GM12878 (cell line): Measurements from ENCODE around the gene PCDHGA1.

Experiments used
- CTCF ChIP-seq, 3 experiments: IDR thresholded peaks in 2 of 3; conservative IDR thresholded peaks in 1 of 3; 2 replicates each; pipeline ENCODE4 v1.5.1; 2011; ENCODE audit warnings: low read depth in 3 of 3, low read length in 3 of 3, mild to moderate bottlenecking in 3 of 3, control low read depth in 2 of 3, moderate library complexity in 2 of 3, inconsistent platforms in 1 of 3, mixed read lengths in 1 of 3; ENCODE audit not compliant: control insufficient read depth in 2 of 3, insufficient read depth in 1 of 3; ENCODE audit errors: extremely low read depth in 1 of 3
- EP300 ChIP-seq, 2 experiments: fragments of 150-350 bp in 1 of 2; IDR thresholded peaks; 2 replicates each; pipeline ENCODE4 v1.6.1; 2011 to 2012; ENCODE audit warnings: low read depth in 2 of 2, low read length in 2 of 2, borderline replicate concordance in 1 of 2, improper control_type of control experiment in 1 of 2, inconsistent platforms in 1 of 2; ENCODE audit not compliant: control insufficient read depth in 1 of 2
- SPI1 ChIP-seq: IDR thresholded peaks from 2 replicates; pipeline ENCODE4 v1.6.1; 2011; ENCODE audit warnings: low read depth, mild to moderate bottlenecking, low read length, moderate library complexity, borderline replicate concordance; ENCODE audit not compliant: insufficient read depth
- TAF1 ChIP-seq: IDR thresholded peaks from 2 replicates; pipeline ENCODE4 v1.6.1; 2011; ENCODE audit warnings: mild to moderate bottlenecking, low read depth, low read length, borderline replicate concordance
- ZNF384 ChIP-seq: IDR thresholded peaks from 2 replicates; pipeline ENCODE4 v1.6.1; 2012; ENCODE audit warnings: low read depth, mild to moderate bottlenecking, low read length, improper control_type of control experiment, borderline replicate concordance

GRCh38 chr5:141475625-141476131 lies 145.4 kb downstream of the PCDHGA1 start, which contains the start of gene PCDHGC3:
- TF ChIP-seq EP300 (IDR thresholded peaks at IDR 0.05; ENCODE audit: borderline replicate concordance in 1 of 2, control insufficient read depth in 1 of 2, low read depth in 2 of 2, low read length in 2 of 2) (no peak), SPI1 (no peak), ZNF384 (no peak), TAF1 (0 out of 2 replicates have a peak, but pooled peaks have one; percentile 26), CTCF (IDR thresholded peaks at IDR 0.05 in 2 of 3, conservative IDR thresholded peaks at IDR 0.05 in 1 of 3; ENCODE audit: control insufficient read depth in 2 of 3, extremely low read depth in 1 of 3, insufficient read depth in 1 of 3, low read depth in 3 of 3, low read length in 3 of 3) (peak; percentile 49 to 86 (median 65); a peak in 5 of 6 replicates)
